MCF 10A (cell line): ENCODE measurements around the gene PLXDC2. TPM values are rescaled to one million over a fixed set of nuclear protein-coding genes. Genes with fewer than 3 reads are reported as not detected.
A peak's percentile ranks its signal among the peaks of the same experiment; 100 is the strongest.

ENCODE experiments used
- BruUV-seq: library from RNA; stranded (reverse); fragments of 400-500 nt; replicated peaks from 2 replicates; lab custom pipeline; 2021; lab: Mats Ljungman, UMichigan
- CTCF ChIA-PET: fragments of 300-600 bp; sonication (Branson Sonifier 250); formaldehyde crosslinking; extraction: SDS; loops from one replicate; lab custom pipeline; 2021; ENCODE audit warnings: antibody characterized with exemption, inconsistent platforms; lab: Yijun Ruan, JAX
- POLR2A ChIA-PET: fragments of 300-600, 350-650 bp; sonication (Branson Sonifier 250); formaldehyde crosslinking; extraction: SDS; loops from one replicate; lab custom pipeline; 2020; ENCODE audit warnings: antibody characterized with exemption, inconsistent platforms; lab: Yijun Ruan, JAX
- DNase-seq: peaks from one replicate; pipeline ENCODE4 v3.0.0-alpha.2; 2018; ENCODE audit not compliant: unreplicated experiment
- H3K27ac Mint-ChIP-seq: one replicate; pipeline ENCODE4 v1.8.0; 2022; ENCODE audit warnings: mild to moderate bottlenecking, low read depth, mixed read lengths; ENCODE audit not compliant: unreplicated experiment
- H3K27me3 Mint-ChIP-seq: one replicate; pipeline ENCODE4 v1.8.0; 2022; ENCODE audit warnings: mixed read lengths; ENCODE audit not compliant: insufficient read depth, unreplicated experiment
- H3K36me3 Mint-ChIP-seq: one replicate; pipeline ENCODE4 v1.8.0; 2022; ENCODE audit warnings: mild to moderate bottlenecking, moderate library complexity, mixed read lengths; ENCODE audit not compliant: insufficient read depth, unreplicated experiment
- H3K4me1 Mint-ChIP-seq: one replicate; pipeline ENCODE4 v1.8.0; 2022; ENCODE audit warnings: mixed read lengths; ENCODE audit not compliant: insufficient read depth, unreplicated experiment
- H3K4me3 Mint-ChIP-seq: one replicate; pipeline ENCODE4 v1.8.0; 2022; ENCODE audit warnings: mild to moderate bottlenecking, moderate library complexity, mixed read lengths; ENCODE audit not compliant: unreplicated experiment
- H3K9me3 Mint-ChIP-seq: one replicate; pipeline ENCODE4 v1.8.0; 2022; ENCODE audit warnings: mixed read lengths; ENCODE audit not compliant: unreplicated experiment
- intact Hi-C: fragments of 100-400 bp; cut with micrococcal nuclease; formaldehyde crosslinking; loops from 2 replicates; pipeline ENCODE4 v1.14.1; 2022
- total RNA-seq: library from RNA; stranded (reverse); gene quantifications from 2 replicates; pipeline ENCODE4 v1.2.3, GENCODE V29; 2022
- TF ChIP-seq, protein P1 (sequence below): fragments of 200-600 bp; IDR thresholded peaks from one replicate; pipeline ENCODE4 v1.8.0; 2022; ENCODE audit warnings: antibody characterized with exemption, mild to moderate bottlenecking; ENCODE audit not compliant: unreplicated experiment

The PLXDC2 gene
- total RNA-seq, 1 experiment from 2014 or later = 23.3 TPM

DNA sequence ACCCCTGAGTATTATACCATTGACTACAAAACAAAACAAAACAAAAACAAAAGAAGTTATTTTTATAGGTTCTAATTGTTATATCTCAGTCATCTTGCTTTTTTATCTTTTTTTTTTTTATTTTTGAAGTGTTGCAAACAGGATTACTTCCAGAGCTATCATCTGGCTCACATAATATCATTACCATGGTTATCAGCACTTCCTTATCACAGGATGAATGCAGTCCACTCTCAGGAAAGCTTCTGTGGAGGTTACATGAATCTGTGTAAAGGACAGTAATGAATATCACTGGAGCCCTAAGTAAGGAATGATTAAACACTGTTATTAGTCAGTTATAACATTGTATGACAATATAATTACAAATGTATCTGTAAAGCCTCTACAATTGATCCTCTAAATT lies 451.5 kb downstream of the PLXDC2 start:
- Mint-ChIP-seq H3K9me3 (no peaks in the 10 kb centered on the region), H3K27ac (no peak overlapping the region), H3K36me3 (no peaks in the 10 kb centered on the region), H3K4me1 (peaks cover 4% of the 10 kb centered on the region), H3K27me3 (no peaks in the 10 kb centered on the region), H3K4me3 (no peak overlapping the region)
- DNase-seq = no peak
- POLR2A ChIA-PET = interaction anchor here (0.8 kb wide), 1 partner anchor 11 kb away, joined by 3 read pairs; no protein-coding TSS in a partner anchor
- BruUV-seq = no TSS peak
- TF ChIP-seq, protein P1, sequence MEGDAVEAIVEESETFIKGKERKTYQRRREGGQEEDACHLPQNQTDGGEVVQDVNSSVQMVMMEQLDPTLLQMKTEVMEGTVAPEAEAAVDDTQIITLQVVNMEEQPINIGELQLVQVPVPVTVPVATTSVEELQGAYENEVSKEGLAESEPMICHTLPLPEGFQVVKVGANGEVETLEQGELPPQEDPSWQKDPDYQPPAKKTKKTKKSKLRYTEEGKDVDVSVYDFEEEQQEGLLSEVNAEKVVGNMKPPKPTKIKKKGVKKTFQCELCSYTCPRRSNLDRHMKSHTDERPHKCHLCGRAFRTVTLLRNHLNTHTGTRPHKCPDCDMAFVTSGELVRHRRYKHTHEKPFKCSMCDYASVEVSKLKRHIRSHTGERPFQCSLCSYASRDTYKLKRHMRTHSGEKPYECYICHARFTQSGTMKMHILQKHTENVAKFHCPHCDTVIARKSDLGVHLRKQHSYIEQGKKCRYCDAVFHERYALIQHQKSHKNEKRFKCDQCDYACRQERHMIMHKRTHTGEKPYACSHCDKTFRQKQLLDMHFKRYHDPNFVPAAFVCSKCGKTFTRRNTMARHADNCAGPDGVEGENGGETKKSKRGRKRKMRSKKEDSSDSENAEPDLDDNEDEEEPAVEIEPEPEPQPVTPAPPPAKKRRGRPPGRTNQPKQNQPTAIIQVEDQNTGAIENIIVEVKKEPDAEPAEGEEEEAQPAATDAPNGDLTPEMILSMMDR = no peak
- intact Hi-C loops = no loop called here
- CTCF ChIA-PET = interaction anchor here (0.5 kb wide), 1 partner anchor 856 kb away, joined by 3 read pairs; no protein-coding TSS in a partner anchor

DNA sequence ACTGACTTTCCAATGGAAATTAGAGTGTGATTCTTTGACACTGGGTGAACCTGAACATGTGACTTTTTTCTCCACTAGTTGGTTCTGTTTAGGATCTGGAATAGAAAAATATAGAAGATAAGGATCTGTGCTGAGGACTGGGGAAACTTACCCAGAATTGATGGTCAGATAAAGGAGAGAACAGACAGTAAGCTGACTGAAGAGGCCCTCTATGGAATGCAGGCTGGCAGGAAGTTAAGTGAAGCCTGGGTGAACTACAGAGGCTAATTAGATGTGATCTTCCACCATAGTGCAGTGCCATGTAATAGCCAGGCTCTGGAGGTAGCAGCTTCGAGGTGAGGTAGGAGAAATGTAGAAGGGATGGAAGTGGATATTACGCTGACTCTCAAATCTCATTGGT lies 455.3 kb downstream of the PLXDC2 start:
- intact Hi-C loops = loop anchor here (10.0 kb wide), 1 partner anchor 457 kb away; the partner anchor contains the start of gene PLXDC2
- ChIA-PET POLR2A (no interaction called here), CTCF (no interaction called here)
- BruUV-seq = no TSS peak
- Mint-ChIP-seq H3K27ac (peak overlapping the region; percentile 43), H3K4me3 (no peak overlapping the region), H3K9me3 (no peaks in the 10 kb centered on the region), H3K4me1 (peaks cover 21% of the 10 kb centered on the region), H3K36me3 (peaks cover 5% of the 10 kb centered on the region), H3K27me3 (no peaks in the 10 kb centered on the region)
- TF ChIP-seq, protein P1 = no peak
- no peak for DNase-seq

DNA sequence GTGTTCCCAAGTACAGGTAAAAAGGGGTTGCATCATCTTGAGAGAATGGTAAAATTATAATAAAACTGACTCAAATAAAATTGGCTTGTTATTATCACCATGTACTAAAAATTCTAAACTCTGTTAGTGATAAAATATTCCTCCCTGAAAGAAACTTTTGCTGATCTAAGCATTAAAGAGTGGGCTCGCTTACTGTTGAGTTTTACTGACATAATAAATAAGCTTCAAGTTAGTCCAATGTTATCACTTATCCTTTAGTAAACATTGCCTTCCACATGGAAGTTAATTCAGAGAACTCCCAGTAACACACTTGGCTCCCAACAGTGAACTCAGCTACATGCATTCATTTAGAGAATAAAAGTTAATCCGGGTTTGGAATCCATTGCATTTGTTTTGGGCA lies 456.4 kb downstream of the PLXDC2 start:
- Mint-ChIP-seq H3K27me3 (no peaks in the 10 kb centered on the region), H3K9me3 (no peaks in the 10 kb centered on the region), H3K27ac (no peak overlapping the region), H3K4me1 (peaks cover 22% of the 10 kb centered on the region), H3K4me3 (no peak overlapping the region), H3K36me3 (peaks cover 5% of the 10 kb centered on the region)
- no TSS peak for BruUV-seq
- DNase-seq = no peak
- ChIA-PET CTCF (interaction anchor here (0.6 kb wide), 1 partner anchor 488 kb away, joined by 3 read pairs; no protein-coding TSS in a partner anchor), POLR2A (no interaction called here)
- intact Hi-C loops = loop anchor here (10.0 kb wide), 1 partner anchor 458 kb away; the partner anchor contains the start of gene PLXDC2
- TF ChIP-seq, protein P1 = no peak

DNA sequence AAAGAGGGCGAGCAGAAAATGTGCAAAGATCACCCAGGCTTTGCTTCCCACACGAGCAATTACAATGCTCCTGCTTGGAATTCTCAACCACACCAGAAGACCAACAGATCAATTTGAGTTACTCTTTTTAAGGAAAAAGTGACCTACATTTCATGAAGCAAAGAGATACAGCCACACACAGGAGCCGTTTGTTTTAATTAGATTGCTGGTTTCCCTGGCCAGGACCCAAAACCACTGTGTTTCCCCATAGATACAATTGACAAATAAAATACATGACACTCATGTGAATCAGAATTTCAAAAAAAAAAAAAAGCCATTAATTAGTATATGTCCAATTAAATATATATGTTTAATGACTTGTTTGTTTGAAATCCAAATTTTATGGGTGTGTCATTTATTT lies 458.3 kb downstream of the PLXDC2 start:
- H3K4me3 Mint-ChIP-seq = no peak overlapping the region
- TF ChIP-seq, protein P1 = no peak
- DNase-seq = peak; percentile 58
- no TSS peak for BruUV-seq
- CTCF ChIA-PET = no interaction called here
- no peak overlapping the region for H3K27ac Mint-ChIP-seq
- H3K9me3 Mint-ChIP-seq = no peaks in the 10 kb centered on the region
- intact Hi-C loops = loop anchor here (10.0 kb wide), 1 partner anchor 460 kb away; the partner anchor contains the start of gene PLXDC2
- POLR2A ChIA-PET = interaction anchor here (0.6 kb wide), 2 partner anchors 10 to 122 kb away, joined by 3 read pairs; no protein-coding TSS in a partner anchor
- H3K4me1 Mint-ChIP-seq = peaks cover 22% of the 10 kb centered on the region
- H3K36me3 Mint-ChIP-seq = peaks cover 5% of the 10 kb centered on the region
- no peaks in the 10 kb centered on the region for H3K27me3 Mint-ChIP-seq
